HUES64 (cell line): ENCODE results near the gene UBTD1.

ENCODE experiments used
- H3K27ac ChIP-seq: 2 replicates; pipeline ENCODE4 v1.7.0; 2013; ENCODE audit warnings: low read depth, low read length, inconsistent platforms
- H3K27me3 ChIP-seq: 2 replicates; pipeline ENCODE4 v1.6.1; 2013; ENCODE audit warnings: mild to moderate bottlenecking, low read length; ENCODE audit not compliant: insufficient read depth
- H3K36me3 ChIP-seq: 2 replicates; pipeline ENCODE4 v1.6.1; 2013; ENCODE audit warnings: mild to moderate bottlenecking, low read length; ENCODE audit not compliant: insufficient read depth
- H3K4me1 ChIP-seq: 2 replicates; pipeline ENCODE4 v1.6.1; 2013; ENCODE audit warnings: mild to moderate bottlenecking, low read length, moderate library complexity; ENCODE audit not compliant: insufficient read depth
- H3K4me3 ChIP-seq: 2 replicates; pipeline ENCODE4 v1.5.1; 2013; ENCODE audit warnings: mild to moderate bottlenecking, low read length, moderate library complexity
- H3K9ac ChIP-seq: 2 replicates; pipeline ENCODE4 v1.6.1; 2013; ENCODE audit warnings: mild to moderate bottlenecking, low read depth, low read length
- H3K9me3 ChIP-seq: 2 replicates; pipeline ENCODE4 v1.6.1; 2013; ENCODE audit warnings: low read depth, low read length; ENCODE audit not compliant: insufficient read depth
- WGBS: fragments of 150-250, 120-280 bp; methylation state at CpG from one replicate; pipeline ENCODE4 v1.1.7; 2013; ENCODE audit warnings: missing lambda C conversion rate; 5-methylcytosine and 5-hydroxymethylcytosine counted together

UBTD1 gene

DNA sequence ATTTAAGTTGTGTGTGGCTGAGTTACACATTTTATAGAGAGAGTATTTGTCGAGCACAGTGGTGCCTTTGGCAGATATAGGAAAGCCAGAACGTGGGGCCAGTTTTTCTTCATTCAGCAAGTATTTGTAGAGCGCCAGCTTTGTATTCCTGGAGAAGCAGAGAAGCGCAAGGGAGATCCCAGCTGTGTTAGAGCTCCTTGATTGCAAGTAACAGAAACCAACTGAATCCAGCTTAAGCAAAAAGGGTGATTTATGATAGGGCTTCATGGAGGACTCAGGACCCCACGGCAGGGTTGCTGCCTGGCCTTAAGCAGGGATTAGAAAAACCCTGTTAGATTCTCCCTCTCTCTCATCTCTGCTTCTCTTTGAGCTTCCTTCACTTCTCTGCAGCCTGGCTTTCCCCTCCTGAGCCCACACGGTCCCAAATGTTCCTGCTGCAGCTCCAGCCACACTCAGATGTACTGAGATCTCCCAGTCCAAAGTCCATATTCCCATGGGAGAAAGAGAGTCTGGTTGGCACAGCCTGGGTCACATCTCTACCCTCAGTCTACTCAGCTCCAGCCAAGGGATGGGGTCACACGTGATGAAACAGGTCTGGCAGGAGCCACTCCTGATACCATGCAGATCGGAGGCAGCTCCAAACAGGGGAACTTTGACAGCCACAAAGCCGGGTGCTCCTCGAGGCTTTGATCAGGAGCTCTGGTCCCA is 16.7 kb downstream of the UBTD1 start:
- Histone ChIP-seq H3K27me3 (no peaks in the 10 kb centered on the region), H3K27ac (no peak overlapping the region), H3K9me3 (no peaks in the 10 kb centered on the region), H3K4me1 (peaks cover 22% of the 10 kb centered on the region; the same call in 1 of the 2 replicates), H3K4me3 (no peak overlapping the region), H3K36me3 (no peaks in the 10 kb centered on the region), H3K9ac (no peak overlapping the region)
- 90% methylated on average over 10 of the region's 10 CpGs for WGBS

DNA sequence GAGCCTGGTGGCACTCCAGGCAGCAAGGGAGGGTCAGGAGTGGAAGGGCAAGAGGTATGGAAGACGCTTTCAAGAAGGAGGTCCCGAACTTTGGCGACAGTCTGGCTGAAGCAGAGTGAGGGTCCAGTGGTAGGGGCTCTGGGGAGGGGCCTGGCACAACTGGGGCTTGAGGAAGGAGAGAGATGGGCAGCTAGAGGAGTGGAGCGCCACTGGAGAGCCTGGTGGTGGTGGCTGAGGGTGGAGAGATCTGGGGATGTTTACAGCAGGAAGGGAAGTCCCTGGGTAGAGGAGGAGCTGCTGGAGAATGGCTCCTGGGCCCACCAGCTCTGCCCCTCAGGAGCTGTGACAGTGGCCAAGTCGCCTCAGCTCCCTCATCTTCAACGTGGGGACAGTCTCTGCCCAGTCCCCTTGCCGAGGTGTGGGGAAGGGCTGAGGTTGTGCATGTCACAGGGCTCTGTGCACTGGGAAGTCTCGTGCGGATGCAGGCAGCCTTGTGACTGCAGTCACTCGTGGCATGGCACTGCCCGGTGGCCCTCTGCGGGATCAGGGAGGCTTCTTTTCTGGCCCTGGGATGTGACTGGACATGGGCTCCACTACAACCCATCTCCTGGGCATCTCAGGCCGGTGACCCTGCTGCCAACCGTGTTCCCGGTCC is 18.5 kb downstream of the UBTD1 start:
- Histone ChIP-seq H3K27me3 (no peaks in the 10 kb centered on the region), H3K4me3 (no peak overlapping the region), H3K4me1 (peaks cover 32% of the 10 kb centered on the region), H3K9ac (no peak overlapping the region), H3K36me3 (no peaks in the 10 kb centered on the region), H3K27ac (no peak overlapping the region), H3K9me3 (no peaks in the 10 kb centered on the region)
- WGBS = 95% methylated on average over 15 of the region's 15 CpGs

DNA sequence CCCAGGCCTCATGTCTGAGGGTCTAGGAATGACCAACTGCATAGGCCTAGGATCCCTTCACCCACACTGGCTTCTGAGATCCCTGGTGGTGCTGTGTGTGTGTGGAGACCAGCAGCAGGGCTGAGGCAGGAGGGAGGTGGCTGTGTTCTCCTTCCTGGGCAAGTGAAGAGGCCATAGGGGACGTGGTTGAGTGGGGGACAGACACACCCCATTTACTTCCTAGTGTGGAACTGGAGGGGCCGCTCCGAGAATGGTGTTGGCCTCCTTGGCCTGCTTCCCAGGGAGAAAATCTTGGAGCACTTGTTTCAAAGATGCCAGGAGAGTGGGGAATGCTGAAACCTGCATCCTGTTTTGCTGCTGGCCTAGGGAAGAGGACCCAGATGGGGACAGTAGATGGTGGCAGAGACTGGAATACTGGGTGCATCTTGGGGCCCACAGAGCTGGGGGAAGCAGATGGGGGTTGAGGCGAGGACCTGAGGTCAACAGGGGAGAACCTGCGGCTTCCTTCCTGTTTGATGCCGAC is 19.1 kb downstream of the UBTD1 start:
- no peaks in the 10 kb centered on the region for H3K27me3 ChIP-seq
- H3K9ac ChIP-seq = no peak overlapping the region
- no peak overlapping the region for H3K4me3 ChIP-seq
- H3K27ac ChIP-seq = no peak overlapping the region
- H3K36me3 ChIP-seq = no peaks in the 10 kb centered on the region
- no peaks in the 10 kb centered on the region for H3K9me3 ChIP-seq
- 81% methylated on average over 5 of the region's 6 CpGs for WGBS
- H3K4me1 ChIP-seq = peaks cover 32% of the 10 kb centered on the region

DNA sequence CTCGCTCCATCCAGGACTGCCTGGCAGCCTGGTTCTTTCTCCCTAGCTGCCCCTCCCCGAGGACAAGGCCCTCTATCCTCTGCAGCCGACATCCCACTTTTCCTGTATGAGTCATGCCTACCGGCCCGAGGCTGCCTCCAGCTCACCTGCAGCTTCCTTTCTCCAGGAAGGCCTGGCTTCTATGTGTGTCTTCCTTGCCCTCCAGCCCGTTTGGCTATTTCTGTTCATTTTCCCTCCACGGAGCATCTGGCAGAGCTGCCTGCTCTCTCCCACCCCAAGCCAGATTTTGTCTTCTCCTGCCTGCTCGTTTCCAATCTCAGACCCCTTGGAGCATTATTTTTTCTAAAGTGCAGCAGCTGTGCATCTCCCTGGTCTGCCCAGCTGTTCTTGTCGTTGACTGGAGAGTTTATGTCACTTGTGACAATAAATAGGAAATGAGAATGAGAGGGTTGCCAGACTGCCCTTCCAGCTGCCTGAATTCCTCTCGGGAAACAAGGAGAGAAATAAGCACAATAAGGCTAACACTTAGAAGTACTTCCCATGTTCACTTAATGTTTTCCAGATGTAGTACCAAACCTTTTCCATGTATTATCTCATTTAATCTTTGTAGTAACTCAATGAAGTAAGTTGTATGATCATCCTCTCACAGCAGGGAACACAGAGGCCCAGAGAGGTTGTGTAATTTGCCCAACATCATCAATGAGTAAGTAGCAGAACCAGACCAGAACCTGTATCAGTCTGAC is 19.7 kb downstream of the UBTD1 start:
- no peak overlapping the region for H3K4me3 ChIP-seq
- 51% methylated on average over 10 of the region's 10 CpGs for WGBS
- H3K27ac ChIP-seq = no peak overlapping the region
- H3K9ac ChIP-seq = no peak overlapping the region
- H3K27me3 ChIP-seq = no peaks in the 10 kb centered on the region
- no peaks in the 10 kb centered on the region for H3K36me3 ChIP-seq
- H3K9me3 ChIP-seq = no peaks in the 10 kb centered on the region
- peaks cover 29% of the 10 kb centered on the region for H3K4me1 ChIP-seq

DNA sequence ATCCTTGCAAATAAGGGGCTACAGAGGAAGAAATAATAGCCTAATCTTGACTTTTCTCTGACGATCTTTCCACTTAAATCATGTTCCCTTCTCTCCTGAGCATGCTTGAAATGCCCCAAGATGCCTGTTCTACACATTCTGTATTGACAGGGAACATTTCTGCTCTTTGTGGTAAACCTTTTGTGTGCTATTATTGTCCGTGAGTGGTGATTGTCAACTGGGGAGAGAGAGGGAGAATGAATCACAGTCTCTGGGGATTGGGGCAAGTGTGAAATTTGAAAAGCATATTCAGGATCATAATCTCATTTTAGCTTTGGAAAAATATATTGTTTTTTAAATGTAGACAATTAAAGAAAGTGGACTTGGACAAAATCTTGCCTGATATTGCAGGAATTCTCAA is 20.6 kb downstream of the UBTD1 start:
- Histone ChIP-seq H3K4me1 (peaks cover 29% of the 10 kb centered on the region), H3K36me3 (no peaks in the 10 kb centered on the region), H3K27me3 (no peaks in the 10 kb centered on the region), H3K4me3 (no peak overlapping the region), H3K27ac (no peak overlapping the region), H3K9me3 (no peaks in the 10 kb centered on the region), H3K9ac (no peak overlapping the region)
- WGBS = 68% methylated on average over 2 of the region's 2 CpGs

DNA sequence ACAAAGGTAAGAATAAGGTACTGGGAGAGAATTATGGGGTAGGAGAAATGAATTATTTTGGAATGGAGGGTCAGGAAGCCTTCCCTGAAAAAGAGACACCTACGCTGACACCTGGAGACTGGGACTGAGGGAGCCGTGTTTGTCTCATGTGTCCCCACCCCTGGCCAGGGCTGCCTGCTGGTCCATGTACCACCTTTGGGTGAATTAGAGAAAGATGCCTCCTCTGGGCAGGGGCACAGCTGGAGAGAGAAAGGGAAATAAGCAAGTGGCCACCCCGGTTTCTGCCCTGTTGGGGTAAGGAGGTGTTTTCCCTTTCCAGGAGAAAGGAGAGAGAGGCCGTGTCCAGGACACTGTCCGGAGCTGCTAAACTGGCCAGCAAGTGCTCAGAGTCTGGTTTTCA is 21.8 kb downstream of the UBTD1 start:
- no peaks in the 10 kb centered on the region for H3K36me3 ChIP-seq
- H3K9ac ChIP-seq = no peak overlapping the region
- H3K4me3 ChIP-seq = no peak overlapping the region
- no peak overlapping the region; the same call in 1 of the 2 replicates for H3K27ac ChIP-seq
- no peaks in the 10 kb centered on the region for H3K9me3 ChIP-seq
- peaks cover 29% of the 10 kb centered on the region for H3K4me1 ChIP-seq
- no peaks in the 10 kb centered on the region for H3K27me3 ChIP-seq
- WGBS = 84% methylated on average over 5 of the region's 5 CpGs

DNA sequence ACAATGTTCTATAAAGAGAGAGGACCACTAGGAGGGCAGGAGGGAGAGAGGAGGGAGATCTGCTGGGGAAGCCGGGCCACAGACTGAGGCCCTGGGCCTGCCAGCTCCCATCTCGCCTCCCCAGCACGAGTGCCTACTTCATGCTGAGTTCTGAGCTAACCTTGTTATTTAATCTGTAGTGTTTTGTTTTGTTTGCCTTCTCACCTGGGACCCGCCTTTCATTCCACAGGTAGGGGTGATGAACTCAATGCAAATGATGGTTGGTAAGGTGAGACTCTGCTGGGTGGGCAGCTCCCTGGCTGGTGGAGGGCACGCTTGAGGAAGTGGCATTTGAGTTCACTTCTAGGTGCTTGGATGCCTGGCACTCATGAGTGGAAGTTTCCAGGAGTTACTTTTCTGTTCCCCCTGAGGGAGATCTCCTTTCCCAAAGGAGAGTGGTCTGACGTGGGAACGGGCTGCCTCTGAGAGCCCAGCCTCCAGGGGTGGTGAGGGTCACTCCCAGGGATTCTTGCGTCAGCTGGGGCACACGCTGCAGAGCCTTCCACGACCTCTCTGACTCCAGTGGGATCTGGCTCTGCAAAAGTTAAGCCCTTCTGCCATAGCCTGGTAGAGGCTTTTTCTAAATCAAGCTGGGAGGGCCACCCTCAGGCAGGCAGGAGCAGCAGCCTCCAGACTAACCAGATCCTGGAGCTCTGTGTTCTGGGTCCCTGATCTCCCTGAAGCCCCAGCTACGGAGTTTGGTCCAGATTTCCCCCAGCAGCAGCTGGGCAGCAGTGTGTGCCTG is 22.4 kb downstream of the UBTD1 start:
- 83% methylated on average over 11 of the region's 11 CpGs for WGBS
- H3K4me1 ChIP-seq = peaks cover 29% of the 10 kb centered on the region
- no peaks in the 10 kb centered on the region for H3K9me3 ChIP-seq
- H3K27ac ChIP-seq = no peak overlapping the region; the same call in 1 of the 2 replicates
- no peak overlapping the region for H3K4me3 ChIP-seq
- H3K27me3 ChIP-seq = no peaks in the 10 kb centered on the region
- no peaks in the 10 kb centered on the region for H3K36me3 ChIP-seq
- H3K9ac ChIP-seq = 0 out of 2 replicates have a peak overlapping the region, but pooled peaks have one; percentile 1

DNA sequence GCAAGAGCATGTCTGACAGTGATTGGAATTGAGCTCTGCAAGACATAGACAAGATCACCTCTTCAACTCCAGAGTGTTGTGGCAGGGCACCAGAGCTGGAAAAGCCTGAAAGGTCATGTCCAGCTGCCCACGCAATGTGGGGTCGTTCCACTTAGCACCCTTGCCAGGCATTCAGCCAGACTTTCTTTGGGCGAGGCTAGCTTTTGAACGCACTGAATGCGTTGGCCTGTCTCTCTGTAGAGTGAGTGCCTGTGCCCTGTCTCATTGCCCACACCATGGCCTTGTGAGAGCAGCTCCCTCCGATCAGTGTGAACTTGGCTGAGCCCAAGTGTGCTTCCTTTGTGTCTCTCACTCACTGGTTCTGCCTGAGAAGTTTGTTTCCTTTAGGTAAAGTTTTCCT is 23.3 kb downstream of the UBTD1 start:
- H3K36me3 ChIP-seq = no peaks in the 10 kb centered on the region
- H3K9me3 ChIP-seq = no peaks in the 10 kb centered on the region
- 92% methylated on average over 6 of the region's 6 CpGs for WGBS
- no peaks in the 10 kb centered on the region for H3K27me3 ChIP-seq
- H3K9ac ChIP-seq = no peak overlapping the region
- peaks cover 29% of the 10 kb centered on the region for H3K4me1 ChIP-seq
- H3K27ac ChIP-seq = no peak overlapping the region
- no peak overlapping the region for H3K4me3 ChIP-seq

DNA sequence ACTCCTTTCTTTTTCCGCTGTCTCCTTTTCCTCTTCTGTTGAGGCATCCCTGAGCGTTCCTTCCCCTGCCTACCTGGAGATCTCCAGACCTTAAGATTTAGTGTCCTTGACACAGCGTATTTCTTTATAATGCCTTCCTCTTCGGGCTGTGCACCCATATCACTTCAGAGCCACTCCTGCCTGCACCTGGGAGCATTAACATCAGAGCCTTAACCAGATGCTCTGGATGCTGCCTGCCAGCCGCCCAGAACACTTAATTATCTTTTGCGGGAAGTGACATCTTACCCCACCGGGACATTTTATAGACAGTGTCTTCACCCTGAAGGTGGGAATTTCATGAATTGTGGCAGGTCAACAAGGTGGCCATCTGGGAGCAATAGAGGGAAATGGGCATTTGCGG is 24.2 kb downstream of the UBTD1 start:
- H3K27me3 ChIP-seq = no peaks in the 10 kb centered on the region
- 95% methylated on average over 8 of the region's 8 CpGs for WGBS
- no peak overlapping the region for H3K27ac ChIP-seq
- H3K9ac ChIP-seq = no peak overlapping the region
- peaks cover 28% of the 10 kb centered on the region for H3K4me1 ChIP-seq
- H3K4me3 ChIP-seq = no peak overlapping the region
- no peaks in the 10 kb centered on the region for H3K36me3 ChIP-seq
- H3K9me3 ChIP-seq = no peaks in the 10 kb centered on the region

DNA sequence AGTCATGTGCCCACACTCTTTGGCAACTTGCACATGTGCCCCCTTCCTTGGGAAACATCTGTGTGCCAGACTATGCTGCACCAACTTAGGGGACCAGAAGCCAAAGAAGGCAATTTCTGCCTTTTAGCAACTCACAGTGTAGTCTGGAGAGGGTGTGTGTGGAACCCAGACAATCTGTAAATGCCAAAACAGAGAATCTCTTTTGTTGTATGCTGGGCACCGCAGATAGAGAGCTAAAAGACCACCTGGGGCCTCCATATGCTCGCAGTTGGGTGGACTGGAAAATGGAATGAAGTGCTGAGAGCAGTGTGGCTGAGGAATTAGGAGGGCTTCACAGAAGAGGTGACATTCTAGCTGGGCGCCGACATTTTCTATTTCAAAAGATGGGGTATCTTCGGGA is 26.4 kb downstream of the UBTD1 start:
- no peak overlapping the region for H3K27ac ChIP-seq
- WGBS = 89% methylated on average over 5 of the region's 5 CpGs
- H3K9me3 ChIP-seq = no peaks in the 10 kb centered on the region
- peaks cover 11% of the 10 kb centered on the region for H3K4me1 ChIP-seq
- H3K36me3 ChIP-seq = no peaks in the 10 kb centered on the region
- H3K4me3 ChIP-seq = no peak overlapping the region
- H3K27me3 ChIP-seq = no peaks in the 10 kb centered on the region
- H3K9ac ChIP-seq = no peak overlapping the region
